WTC11 (cell line): ENCODE results near the gene KCNE3. TPM values are rescaled to one million over a fixed set of nuclear protein-coding genes. Genes with fewer than 3 reads are reported as not detected.

ENCODE experiments used
- ATAC-seq: fragments of 200-7000 bp; cut with Tn5 transposase; 2 replicates; pipeline ENCODE4 v1.10.0; 2021; ENCODE audit warnings: mild to moderate bottlenecking, moderate library complexity
- CTCF ChIA-PET: fragments of 300-600 bp; sonication (Branson Sonifier 250); formaldehyde crosslinking; loops from one replicate; lab custom pipeline; 2021; ENCODE audit warnings: antibody characterized with exemption; lab: Charles Lee
- POLR2A ChIA-PET: fragments of 350-600 bp; sonication (Branson Sonifier 250); formaldehyde crosslinking; loops from one replicate; lab custom pipeline; 2021; ENCODE audit warnings: antibody characterized with exemption; lab: Charles Lee
- DNase-seq: peaks from one replicate; pipeline ENCODE4 v3.0.0; 2021; ENCODE audit warnings: low spot score
- H3K27ac Mint-ChIP-seq: 2 replicates; pipeline ENCODE4 v1.8.0; 2021; ENCODE audit warnings: mixed read lengths
- H3K27me3 Mint-ChIP-seq: 2 replicates; pipeline ENCODE4 v1.8.0; 2021; ENCODE audit warnings: low read depth, mild to moderate bottlenecking, moderate library complexity, mixed read lengths
- H3K36me3 Mint-ChIP-seq: 2 replicates; pipeline ENCODE4 v1.8.0; 2021; ENCODE audit warnings: mixed read lengths
- H3K4me1 Mint-ChIP-seq: 2 replicates; pipeline ENCODE4 v1.8.0; 2022; ENCODE audit warnings: mixed read lengths
- H3K4me3 Mint-ChIP-seq: 2 replicates; pipeline ENCODE4 v1.8.0; 2021; ENCODE audit warnings: mild to moderate bottlenecking, moderate library complexity, mixed read lengths
- H3K9me3 Mint-ChIP-seq: 2 replicates; pipeline ENCODE4 v1.8.0; 2021; ENCODE audit warnings: mixed read lengths
- E2F1 ChIP-seq: sonication (generic); formaldehyde crosslinking; IDR thresholded peaks from 2 replicates; pipeline ENCODE4 v1.8.0; 2022; ENCODE audit warnings: mild to moderate bottlenecking, missing genetic modification reagents
- FOXJ3 ChIP-seq: sonication (generic); formaldehyde crosslinking; IDR thresholded peaks from 2 replicates; pipeline ENCODE4 v1.9.0; 2021; ENCODE audit warnings: missing genetic modification reagents, mild to moderate bottlenecking, borderline replicate concordance
- GTF2I ChIP-seq: fragments of 250-450 bp; sonication (Bioruptor Pico); conservative IDR thresholded peaks from 2 replicates; pipeline ENCODE4 v1.4.0; 2021; ENCODE audit warnings: mild to moderate bottlenecking
- JUN ChIP-seq: sonication (generic); formaldehyde crosslinking; IDR thresholded peaks from 2 replicates; pipeline ENCODE4 v1.8.0; 2023; ENCODE audit warnings: mild to moderate bottlenecking, missing genetic modification reagents
- MXD4 ChIP-seq: fragments of 250-450 bp; sonication (Bioruptor Pico); IDR thresholded peaks from 2 replicates; pipeline ENCODE4 v1.8.0; 2021; ENCODE audit warnings: mild to moderate bottlenecking, moderate library complexity, borderline replicate concordance
- NFE2L1 ChIP-seq: sonication (generic); formaldehyde crosslinking; IDR thresholded peaks from 2 replicates; pipeline ENCODE4 v1.8.1; 2023; ENCODE audit warnings: missing genetic modification reagents
- NFYB ChIP-seq: sonication (generic); formaldehyde crosslinking; conservative IDR thresholded peaks from 2 replicates; pipeline ENCODE4 v1.8.0; 2022; ENCODE audit warnings: low read depth, missing genetic modification reagents
- NR1H2 ChIP-seq: sonication (generic); formaldehyde crosslinking; IDR thresholded peaks from 2 replicates; pipeline ENCODE4 v1.9.0; 2021; ENCODE audit warnings: mild to moderate bottlenecking, moderate library complexity, missing genetic modification reagents
- USF1 ChIP-seq: sonication (generic); formaldehyde crosslinking; IDR thresholded peaks from 2 replicates; pipeline ENCODE4 v1.8.0; 2022; ENCODE audit warnings: mild to moderate bottlenecking, missing genetic modification reagents
- ZBTB21 ChIP-seq: sonication (generic); formaldehyde crosslinking; IDR thresholded peaks from 2 replicates; pipeline ENCODE4 v1.8.1; 2023; ENCODE audit warnings: mild to moderate bottlenecking, missing genetic modification reagents, borderline replicate concordance
- ZMAT4 ChIP-seq: fragments of 250-450 bp; sonication (Bioruptor Pico); IDR thresholded peaks from 2 replicates; pipeline ENCODE4 v1.9.0; 2021; ENCODE audit warnings: mild to moderate bottlenecking
- ZNF396 ChIP-seq: fragments of 250-450 bp; sonication (Bioruptor Pico); IDR thresholded peaks from 2 replicates; pipeline ENCODE4 v1.8.0; 2021; ENCODE audit warnings: mild to moderate bottlenecking, moderate library complexity, borderline replicate concordance
- ZSCAN18 ChIP-seq: fragments of 250-450 bp; sonication (Bioruptor Pico); IDR thresholded peaks from 2 replicates; pipeline ENCODE4 v2.1.2; 2022; ENCODE audit warnings: mild to moderate bottlenecking, moderate library complexity
- total RNA-seq: library from RNA; stranded (reverse); gene quantifications from 3 replicates; pipeline ENCODE4 v1.2.3, GENCODE V29; 2021
- TF ChIP-seq, protein P1 (sequence below): sonication (generic); formaldehyde crosslinking; IDR thresholded peaks from 2 replicates; pipeline ENCODE4 v1.8.1; 2022; ENCODE audit warnings: missing genetic modification reagents, borderline replicate concordance
- TF ChIP-seq, protein P2 (sequence below): sonication (generic); formaldehyde crosslinking; IDR thresholded peaks from 2 replicates; pipeline ENCODE4 v1.8.0; 2023; ENCODE audit warnings: mild to moderate bottlenecking, missing genetic modification reagents
- TF ChIP-seq, protein P3 (sequence below): fragments of 250-450 bp; sonication (Bioruptor Pico); IDR thresholded peaks from 2 replicates; pipeline ENCODE4 v1.9.0; 2021; ENCODE audit warnings: mild to moderate bottlenecking

KCNE3 gene
- total RNA-seq, 1 experiment from 2014 or later, result 1.9 TPM

DNA sequence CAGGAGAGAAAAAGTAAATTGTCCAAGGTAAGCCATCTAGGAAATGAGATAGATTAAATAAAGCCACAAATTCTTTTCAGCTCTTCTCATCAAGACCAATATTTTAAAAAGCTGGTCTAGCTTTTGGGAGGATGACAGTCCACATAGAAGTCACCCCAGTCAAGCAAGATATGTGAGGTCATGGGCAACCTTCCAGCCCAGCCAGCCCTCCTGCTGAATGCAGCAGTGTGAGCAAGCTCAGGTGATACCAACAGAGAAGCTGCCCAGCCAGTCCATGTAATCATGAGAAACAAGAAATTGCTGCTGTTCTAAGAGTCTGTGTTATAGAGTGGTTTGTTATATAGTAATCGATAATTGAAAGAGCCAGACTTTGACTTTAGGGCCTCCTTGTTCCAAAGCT, 28.7 kb downstream of the KCNE3 start (continued):
- TF ChIP-seq, protein P1, sequence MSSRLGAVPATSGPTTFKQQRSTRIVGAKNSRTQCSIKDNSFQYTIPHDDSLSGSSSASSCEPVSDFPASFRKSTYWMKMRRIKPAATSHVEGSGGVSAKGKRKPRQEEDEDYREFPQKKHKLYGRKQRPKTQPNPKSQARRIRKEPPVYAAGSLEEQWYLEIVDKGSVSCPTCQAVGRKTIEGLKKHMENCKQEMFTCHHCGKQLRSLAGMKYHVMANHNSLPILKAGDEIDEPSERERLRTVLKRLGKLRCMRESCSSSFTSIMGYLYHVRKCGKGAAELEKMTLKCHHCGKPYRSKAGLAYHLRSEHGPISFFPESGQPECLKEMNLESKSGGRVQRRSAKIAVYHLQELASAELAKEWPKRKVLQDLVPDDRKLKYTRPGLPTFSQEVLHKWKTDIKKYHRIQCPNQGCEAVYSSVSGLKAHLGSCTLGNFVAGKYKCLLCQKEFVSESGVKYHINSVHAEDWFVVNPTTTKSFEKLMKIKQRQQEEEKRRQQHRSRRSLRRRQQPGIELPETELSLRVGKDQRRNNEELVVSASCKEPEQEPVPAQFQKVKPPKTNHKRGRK (CRISPR knock-in tag), result no peak

- Mint-ChIP-seq H3K9me3 (peaks cover 19% of the 10 kb centered on the region), H3K27me3 (no peaks in the 10 kb centered on the region; the same call in 1 of the 2 replicates), H3K27ac (no peak overlapping the region), H3K4me3 (no peak overlapping the region), H3K36me3 (no peaks in the 10 kb centered on the region), H3K4me1 (no peaks in the 10 kb centered on the region)
- DNase-seq, result no peak
- no peak for ATAC-seq
- TF ChIP-seq, protein P2, sequence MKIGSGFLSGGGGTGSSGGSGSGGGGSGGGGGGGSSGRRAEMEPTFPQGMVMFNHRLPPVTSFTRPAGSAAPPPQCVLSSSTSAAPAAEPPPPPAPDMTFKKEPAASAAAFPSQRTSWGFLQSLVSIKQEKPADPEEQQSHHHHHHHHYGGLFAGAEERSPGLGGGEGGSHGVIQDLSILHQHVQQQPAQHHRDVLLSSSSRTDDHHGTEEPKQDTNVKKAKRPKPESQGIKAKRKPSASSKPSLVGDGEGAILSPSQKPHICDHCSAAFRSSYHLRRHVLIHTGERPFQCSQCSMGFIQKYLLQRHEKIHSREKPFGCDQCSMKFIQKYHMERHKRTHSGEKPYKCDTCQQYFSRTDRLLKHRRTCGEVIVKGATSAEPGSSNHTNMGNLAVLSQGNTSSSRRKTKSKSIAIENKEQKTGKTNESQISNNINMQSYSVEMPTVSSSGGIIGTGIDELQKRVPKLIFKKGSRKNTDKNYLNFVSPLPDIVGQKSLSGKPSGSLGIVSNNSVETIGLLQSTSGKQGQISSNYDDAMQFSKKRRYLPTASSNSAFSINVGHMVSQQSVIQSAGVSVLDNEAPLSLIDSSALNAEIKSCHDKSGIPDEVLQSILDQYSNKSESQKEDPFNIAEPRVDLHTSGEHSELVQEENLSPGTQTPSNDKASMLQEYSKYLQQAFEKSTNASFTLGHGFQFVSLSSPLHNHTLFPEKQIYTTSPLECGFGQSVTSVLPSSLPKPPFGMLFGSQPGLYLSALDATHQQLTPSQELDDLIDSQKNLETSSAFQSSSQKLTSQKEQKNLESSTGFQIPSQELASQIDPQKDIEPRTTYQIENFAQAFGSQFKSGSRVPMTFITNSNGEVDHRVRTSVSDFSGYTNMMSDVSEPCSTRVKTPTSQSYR (CRISPR knock-in tag), result no peak
- no peak for TF ChIP-seq USF1 (CRISPR knock-in tag)
- TF ChIP-seq, protein P3, sequence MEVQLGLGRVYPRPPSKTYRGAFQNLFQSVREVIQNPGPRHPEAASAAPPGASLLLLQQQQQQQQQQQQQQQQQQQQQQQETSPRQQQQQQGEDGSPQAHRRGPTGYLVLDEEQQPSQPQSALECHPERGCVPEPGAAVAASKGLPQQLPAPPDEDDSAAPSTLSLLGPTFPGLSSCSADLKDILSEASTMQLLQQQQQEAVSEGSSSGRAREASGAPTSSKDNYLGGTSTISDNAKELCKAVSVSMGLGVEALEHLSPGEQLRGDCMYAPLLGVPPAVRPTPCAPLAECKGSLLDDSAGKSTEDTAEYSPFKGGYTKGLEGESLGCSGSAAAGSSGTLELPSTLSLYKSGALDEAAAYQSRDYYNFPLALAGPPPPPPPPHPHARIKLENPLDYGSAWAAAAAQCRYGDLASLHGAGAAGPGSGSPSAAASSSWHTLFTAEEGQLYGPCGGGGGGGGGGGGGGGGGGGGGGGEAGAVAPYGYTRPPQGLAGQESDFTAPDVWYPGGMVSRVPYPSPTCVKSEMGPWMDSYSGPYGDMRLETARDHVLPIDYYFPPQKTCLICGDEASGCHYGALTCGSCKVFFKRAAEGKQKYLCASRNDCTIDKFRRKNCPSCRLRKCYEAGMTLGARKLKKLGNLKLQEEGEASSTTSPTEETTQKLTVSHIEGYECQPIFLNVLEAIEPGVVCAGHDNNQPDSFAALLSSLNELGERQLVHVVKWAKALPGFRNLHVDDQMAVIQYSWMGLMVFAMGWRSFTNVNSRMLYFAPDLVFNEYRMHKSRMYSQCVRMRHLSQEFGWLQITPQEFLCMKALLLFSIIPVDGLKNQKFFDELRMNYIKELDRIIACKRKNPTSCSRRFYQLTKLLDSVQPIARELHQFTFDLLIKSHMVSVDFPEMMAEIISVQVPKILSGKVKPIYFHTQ (CRISPR knock-in tag), result no peak
- TF ChIP-seq JUN (CRISPR knock-in tag), result no peak
- TF ChIP-seq MXD4 (CRISPR knock-in tag), result no peak
- no peak for TF ChIP-seq E2F1 (CRISPR knock-in tag)
- TF ChIP-seq ZNF396, result no peak
- no peak for TF ChIP-seq ZSCAN18 (CRISPR knock-in tag)
- no peak for TF ChIP-seq GTF2I (CRISPR knock-in tag)
- no peak for TF ChIP-seq NFYB (CRISPR knock-in tag)
- POLR2A ChIA-PET, result interaction anchor here (0.6 kb wide), 1 partner anchor 311 kb away, joined by 3 read pairs; no protein-coding TSS in a partner anchor
- CTCF ChIA-PET, result interaction anchor here (1.3 to 5.1 kb wide), 3 partner anchors 13 to 182 kb away, joined by 5 to 31 read pairs (median 5); no protein-coding TSS in a partner anchor
Observed at GRCh38 chr11:74437441-74438042, 29.8 kb downstream of the KCNE3 start.

- CTCF ChIA-PET, result interaction anchor here (1.3 to 5.1 kb wide), 3 partner anchors 16 to 179 kb away, joined by 4 to 31 read pairs (median 4); no protein-coding TSS in a partner anchor
- no peaks in the 10 kb centered on the region for H3K36me3 Mint-ChIP-seq
- H3K27ac Mint-ChIP-seq, result no peak overlapping the region
- H3K9me3 Mint-ChIP-seq, result peaks cover under 1% of the 10 kb centered on the region; the same call in 1 of the 2 replicates
- DNase-seq, result no peak
- POLR2A ChIA-PET, result no interaction called here
- no peaks in the 10 kb centered on the region for H3K4me1 Mint-ChIP-seq
- no peak for ATAC-seq
- no peak overlapping the region for H3K4me3 Mint-ChIP-seq
- no peaks in the 10 kb centered on the region; the same call in 1 of the 2 replicates for H3K27me3 Mint-ChIP-seq
- TF ChIP-seq ZBTB21 (CRISPR knock-in tag) (no peak), ZMAT4 (CRISPR knock-in tag) (no peak), NR1H2 (no peak), NFE2L1 (CRISPR knock-in tag) (no peak), FOXJ3 (no peak)
Observed at GRCh38 chr11:74434528-74434927, 32.8 kb downstream of the KCNE3 start.
